Breast epithelium (tissue), 4 donors: ENCODE data around the gene ZMYND8. TPM values are rescaled to one million over a fixed set of nuclear protein-coding genes. Genes with fewer than 3 reads are reported as not detected.

Source experiments
- DNase-seq, 2 donors: peaks; one replicate each; pipeline ENCODE4 v3.0.0-alpha.2; 2019; ENCODE audit warnings: low spot score in 2 of 2
- H3K27ac ChIP-seq, 2 donors: fragments of 200-600 bp; sonication (generic) in 1 of 2; one replicate each; pipeline ENCODE4 v1.5.1; 2016 to 2019; ENCODE audit warnings: mild to moderate bottlenecking in 1 of 2
- H3K27me3 ChIP-seq, 2 donors: fragments of 200-600 bp; sonication (generic) in 1 of 2; one replicate each; pipeline versions ENCODE4 v1.5.1 to v1.6.0; 2017 to 2019; ENCODE audit warnings: control low read depth in 1 of 2, mild to moderate bottlenecking in 1 of 2
- H3K36me3 ChIP-seq: fragments of 200-600 bp; one replicate; pipeline ENCODE4 v1.5.1; 2019
- H3K4me1 ChIP-seq, 2 donors: fragments of 200-600 bp; sonication (generic); one replicate each; pipeline ENCODE4 v1.5.1; 2016 to 2019; ENCODE audit warnings: control low read depth in 1 of 2
- H3K4me3 ChIP-seq, 3 donors: fragments of 200-600 bp; sonication (generic); 1 replicate in 2 of 3; 2 replicates in 1 of 3; pipeline ENCODE4 v1.5.1; 2016 to 2019; ENCODE audit warnings: mild to moderate bottlenecking in 3 of 3, moderate library complexity in 2 of 3
- H3K9me3 ChIP-seq, 2 donors: fragments of 200-600 bp; sonication (generic) in 1 of 2; one replicate each; pipeline ENCODE4 v1.5.1; 2016 to 2019; ENCODE audit warnings: control low read depth in 1 of 2
- POLR2A ChIP-seq: fragments of 450-650 bp; IDR thresholded peaks from one replicate; pipeline ENCODE4 v1.6.1; 2016; ENCODE audit warnings: antibody characterized with exemption, mild to moderate bottlenecking, moderate library complexity
- POLR2AphosphoS5 ChIP-seq, 3 donors: sonication (generic); formaldehyde crosslinking; IDR thresholded peaks; one replicate each; pipeline ENCODE4 v1.6.1; 2017; ENCODE audit warnings: antibody characterized with exemption in 3 of 3
- intact Hi-C: fragments of 100-400 bp; cut with DNase I; formaldehyde crosslinking; loops from one replicate; pipeline ENCODE4 v1.15.1; 2023; ENCODE audit warnings: low total_unique reads
- total RNA-seq, 3 donors: library from RNA; depleted of rRNA; stranded (reverse); fragments of >200 nt; gene quantifications; one replicate each; pipeline ENCODE4 v1.1.0, GENCODE V29; 2016
- TF ChIP-seq, protein P1 (sequence below), 3 donors: fragments of 450-650 bp; IDR thresholded peaks; one replicate each; pipeline ENCODE4 v1.5.1; 2016 to 2017; ENCODE audit warnings: antibody characterized with exemption in 3 of 3, mild to moderate bottlenecking in 3 of 3, moderate library complexity in 3 of 3

Gene ZMYND8
- total RNA-seq, 3 donors from 2014 or later = 40.6 to 47.7 (median 41.4) TPM

DNA sequence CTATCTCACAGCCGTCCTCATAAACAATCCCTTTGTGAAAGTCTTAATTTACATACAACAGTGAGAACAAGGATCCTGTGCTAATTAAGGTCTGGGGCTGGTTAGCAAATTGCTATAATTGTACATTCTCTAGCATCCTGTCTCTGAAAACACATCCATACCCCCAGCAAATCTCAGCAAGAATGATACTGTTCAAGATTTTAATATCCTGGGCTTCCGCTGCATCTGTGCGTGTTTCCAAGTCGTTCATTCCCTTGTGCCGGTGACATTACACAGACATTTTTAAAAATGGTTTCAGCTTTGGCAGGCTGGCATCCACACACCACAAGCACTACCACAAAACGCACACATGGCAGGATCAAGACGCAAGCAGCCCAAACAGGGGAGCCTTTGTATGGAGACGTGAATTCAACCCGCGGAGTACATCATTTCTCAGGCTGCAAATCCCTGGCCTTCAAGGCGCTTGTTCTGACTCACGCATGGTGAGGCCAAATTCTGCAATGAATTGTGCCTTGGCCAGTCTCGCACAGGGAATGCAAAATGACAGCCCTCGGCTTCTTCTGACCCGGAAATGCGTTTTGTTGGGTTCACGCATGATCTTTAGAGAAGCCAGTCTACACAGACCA is 20.3 kb downstream of the ZMYND8 start:
- no peaks in the 10 kb centered on the region for H3K36me3 ChIP-seq
- DNase-seq = peak in 1 of 2 donors; percentile 67
- H3K4me1 ChIP-seq = peaks cover 0 to 23% of the 10 kb centered on the region in 2 donors
- no peaks in the 10 kb centered on the region for H3K27me3 ChIP-seq
- peak overlapping the region; percentile 78 to 87 for H3K27ac ChIP-seq
- intact Hi-C loops = no loop called here
- no peaks in the 10 kb centered on the region for H3K9me3 ChIP-seq
- no peak for TF ChIP-seq POLR2A
- peak in 2 of 3 donors; percentile 26 to 46 for TF ChIP-seq POLR2AphosphoS5 (IDR thresholded peaks at IDR 0.05)
- peak overlapping the region in 1 of 3 donors; percentile 19 for H3K4me3 ChIP-seq

DNA sequence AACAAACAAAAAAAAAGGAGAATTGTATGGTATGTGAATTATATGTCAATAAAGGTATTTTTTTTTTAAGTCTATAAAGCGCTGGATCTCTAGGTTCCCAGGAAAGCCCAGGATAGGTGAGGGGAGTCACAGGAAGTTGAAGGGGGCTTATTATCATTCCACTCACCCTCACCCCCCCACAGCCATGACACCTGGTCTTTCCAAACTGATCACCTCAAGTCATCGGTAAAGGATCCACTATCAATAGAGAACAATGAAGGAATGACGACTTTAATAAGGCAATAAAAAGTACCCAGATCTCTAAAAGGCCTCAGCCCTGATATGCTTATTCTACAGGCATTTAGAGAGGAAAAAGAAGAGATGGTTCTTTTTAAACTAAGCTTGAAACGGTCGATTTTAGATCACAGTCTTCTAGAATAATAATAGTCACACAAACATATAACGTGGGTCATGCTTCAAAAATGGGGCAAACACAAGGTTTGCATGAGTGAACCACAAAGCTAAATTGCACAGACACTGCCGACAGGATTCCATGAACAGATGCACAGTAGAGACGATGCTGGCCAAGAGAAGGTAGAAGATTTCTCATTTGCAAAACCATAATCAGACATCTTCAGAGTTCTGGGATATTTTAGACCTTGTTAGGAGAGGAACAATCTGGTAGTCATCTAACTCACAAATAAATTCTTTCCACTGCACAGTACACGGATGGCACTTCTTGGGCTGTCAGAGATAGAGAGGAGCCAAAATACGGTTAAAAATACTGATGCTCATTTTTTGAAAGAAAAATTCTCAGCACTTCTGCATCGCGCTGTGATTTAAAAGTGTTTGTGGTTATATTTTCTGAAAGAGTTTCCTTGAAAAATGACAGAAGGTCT is 21.0 kb downstream of the ZMYND8 start:
- Histone ChIP-seq H3K4me3 (peak overlapping the region in 1 of 3 donors; percentile 19), H3K9me3 (no peaks in the 10 kb centered on the region), H3K4me1 (peaks cover 0 to 23% of the 10 kb centered on the region in 2 donors), H3K27me3 (no peaks in the 10 kb centered on the region), H3K36me3 (no peaks in the 10 kb centered on the region), H3K27ac (peak overlapping the region; percentile 78 to 87)
- intact Hi-C loops = no loop called here
- DNase-seq = no peak
- no peak for TF ChIP-seq POLR2AphosphoS5 (IDR thresholded peaks at IDR 0.05)
- TF ChIP-seq, protein P1, sequence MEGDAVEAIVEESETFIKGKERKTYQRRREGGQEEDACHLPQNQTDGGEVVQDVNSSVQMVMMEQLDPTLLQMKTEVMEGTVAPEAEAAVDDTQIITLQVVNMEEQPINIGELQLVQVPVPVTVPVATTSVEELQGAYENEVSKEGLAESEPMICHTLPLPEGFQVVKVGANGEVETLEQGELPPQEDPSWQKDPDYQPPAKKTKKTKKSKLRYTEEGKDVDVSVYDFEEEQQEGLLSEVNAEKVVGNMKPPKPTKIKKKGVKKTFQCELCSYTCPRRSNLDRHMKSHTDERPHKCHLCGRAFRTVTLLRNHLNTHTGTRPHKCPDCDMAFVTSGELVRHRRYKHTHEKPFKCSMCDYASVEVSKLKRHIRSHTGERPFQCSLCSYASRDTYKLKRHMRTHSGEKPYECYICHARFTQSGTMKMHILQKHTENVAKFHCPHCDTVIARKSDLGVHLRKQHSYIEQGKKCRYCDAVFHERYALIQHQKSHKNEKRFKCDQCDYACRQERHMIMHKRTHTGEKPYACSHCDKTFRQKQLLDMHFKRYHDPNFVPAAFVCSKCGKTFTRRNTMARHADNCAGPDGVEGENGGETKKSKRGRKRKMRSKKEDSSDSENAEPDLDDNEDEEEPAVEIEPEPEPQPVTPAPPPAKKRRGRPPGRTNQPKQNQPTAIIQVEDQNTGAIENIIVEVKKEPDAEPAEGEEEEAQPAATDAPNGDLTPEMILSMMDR (IDR thresholded peaks at IDR 0.05) = no peak
- TF ChIP-seq POLR2A = no peak

DNA sequence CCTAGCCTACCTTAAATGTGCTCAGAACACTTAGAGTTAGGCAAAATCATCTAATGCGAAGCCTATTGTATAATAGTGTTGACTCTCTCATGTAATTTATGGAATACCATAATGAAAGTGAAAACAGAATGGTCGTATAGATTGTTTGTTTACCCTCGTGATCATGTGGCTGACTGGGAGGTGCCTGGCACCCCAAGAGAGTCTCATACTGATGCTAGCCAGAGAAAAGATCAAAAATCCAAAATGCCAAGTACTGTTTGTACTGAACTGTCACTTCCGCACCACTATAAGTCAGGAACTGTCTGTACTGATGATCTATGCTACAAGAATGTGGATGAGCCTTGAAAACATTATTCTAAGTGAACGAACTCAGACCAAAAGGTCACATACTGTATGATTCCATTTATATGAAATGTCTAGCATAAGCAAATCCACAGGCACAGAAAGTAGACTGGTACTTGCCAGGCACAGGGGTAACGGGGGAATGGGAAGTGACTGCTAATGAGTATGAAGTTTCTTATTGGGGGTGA is 22.4 kb downstream of the ZMYND8 start:
- no peak for TF ChIP-seq POLR2A
- TF ChIP-seq POLR2AphosphoS5 (IDR thresholded peaks at IDR 0.05) = peak in 2 of 3 donors; percentile 58 to 93
- TF ChIP-seq, protein P1 (IDR thresholded peaks at IDR 0.05) = no peak
- Histone ChIP-seq H3K27ac (peak overlapping the region; percentile 78 to 87), H3K27me3 (no peaks in the 10 kb centered on the region), H3K9me3 (no peaks in the 10 kb centered on the region), H3K36me3 (no peaks in the 10 kb centered on the region), H3K4me1 (peaks cover 0 to 23% of the 10 kb centered on the region in 2 donors), H3K4me3 (peak overlapping the region in 1 of 3 donors; percentile 36)
- intact Hi-C loops = no loop called here
- DNase-seq = no peak

DNA sequence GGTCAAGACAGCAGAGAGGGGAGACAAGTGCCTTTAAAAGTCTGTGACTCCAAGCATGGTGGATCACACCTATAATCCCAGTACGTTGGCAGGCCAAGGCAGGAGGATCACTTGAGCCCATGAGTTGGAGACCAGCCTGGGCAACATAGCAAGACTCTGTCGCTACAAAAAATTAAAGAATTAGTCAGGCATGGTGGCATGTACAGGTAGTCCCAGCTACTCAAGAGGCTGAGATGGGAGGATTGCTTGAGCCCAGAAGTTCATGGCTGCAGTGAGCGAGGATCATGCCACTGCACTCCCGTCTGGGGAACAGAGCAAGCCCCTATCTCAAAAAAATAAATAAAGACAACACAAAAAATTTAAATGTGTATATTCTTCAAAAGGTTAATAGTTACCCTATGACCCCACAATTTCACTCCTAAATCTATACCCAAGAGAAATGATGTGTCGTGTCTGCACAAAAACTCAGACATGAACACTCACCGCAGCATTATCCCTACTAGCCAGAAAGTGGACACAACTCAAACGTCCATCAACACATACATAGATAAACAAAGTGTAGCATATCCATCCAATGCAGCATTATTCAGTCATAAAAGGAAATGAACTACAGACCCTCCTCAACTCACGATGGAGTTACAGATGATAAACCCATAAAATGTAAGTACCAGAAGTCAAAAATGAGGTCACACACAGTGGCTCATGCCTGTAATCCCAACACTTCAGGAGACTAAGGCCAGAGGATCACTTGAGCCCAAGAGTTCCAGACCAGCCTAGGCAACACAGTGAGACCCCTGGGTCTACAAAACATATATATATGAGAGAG is 23.9 kb downstream of the ZMYND8 start:
- Histone ChIP-seq H3K4me3 (no peak overlapping the region), H3K27me3 (no peaks in the 10 kb centered on the region), H3K36me3 (no peaks in the 10 kb centered on the region), H3K27ac (peak overlapping the region; percentile 84 to 87), H3K4me1 (peaks cover 0 to 23% of the 10 kb centered on the region in 2 donors), H3K9me3 (no peaks in the 10 kb centered on the region)
- intact Hi-C loops = no loop called here
- no peak for DNase-seq
- TF ChIP-seq POLR2AphosphoS5 (IDR thresholded peaks at IDR 0.05) (no peak), POLR2A (no peak)
- TF ChIP-seq, protein P1 (IDR thresholded peaks at IDR 0.05) = no peak
